SU-DHL-6 (cell line): ENCODE data around the gene STIMATE.

Experiments used
- H2AFZ ChIP-seq: fragments of 200-600 bp; sonication (generic); 2 replicates; pipeline ENCODE4 v1.6.1; 2014; ENCODE audit warnings: low read depth, mild to moderate bottlenecking, moderate library complexity, mixed read lengths, antibody characterized with exemption, low read length; ENCODE audit not compliant: severe bottlenecking
- H3F3A ChIP-seq: fragments of 200-600 bp; shearing (Covaris generic); 2 replicates; pipeline ENCODE4 v1.6.0; 2016; ENCODE audit warnings: antibody characterized with exemption, mild to moderate bottlenecking; ENCODE audit not compliant: insufficient read depth
- H3K27ac ChIP-seq: fragments of 200-600 bp; sonication (generic); 2 replicates; pipeline ENCODE4 v1.5.1; 2016; ENCODE audit warnings: low read depth, mild to moderate bottlenecking, low read length, moderate library complexity, mixed read lengths
- H3K27me3 ChIP-seq: fragments of 200-600 bp; sonication (generic), shearing (Covaris generic); 2 replicates; pipeline ENCODE4 v1.6.0; 2014; ENCODE audit warnings: mild to moderate bottlenecking, low read length
- H3K36me3 ChIP-seq: fragments of 200-600 bp; sonication (generic); 2 replicates; pipeline ENCODE4 v1.6.1; 2014; ENCODE audit warnings: mild to moderate bottlenecking, low read length, mixed read lengths
- H3K4me2 ChIP-seq: fragments of 300-600, 200-600 bp; shearing (Covaris generic), sonication (generic); 2 replicates; pipeline ENCODE4 v1.6.0; 2014; ENCODE audit warnings: low read length, low read depth, mild to moderate bottlenecking; ENCODE audit not compliant: poor library complexity, severe bottlenecking
- H3K4me3 ChIP-seq: fragments of 200-600 bp; sonication (generic); 2 replicates; pipeline ENCODE4 v1.5.1; 2014; ENCODE audit warnings: antibody characterized with exemption, low read length, mild to moderate bottlenecking, mixed read lengths; ENCODE audit not compliant: insufficient read depth, poor library complexity, severe bottlenecking
- H3K79me2 ChIP-seq: fragments of 200-600 bp; sonication (generic); 2 replicates; pipeline ENCODE4 v1.6.1; 2014; ENCODE audit warnings: mild to moderate bottlenecking, low read length, moderate library complexity; ENCODE audit not compliant: insufficient read depth
- H3K9ac ChIP-seq: fragments of 200-600 bp; sonication (generic); 2 replicates; pipeline ENCODE4 v1.7.0; 2014; ENCODE audit warnings: mild to moderate bottlenecking, low read length
- H3K9me2 ChIP-seq: fragments of 200-600 bp; sonication (generic); replicated peaks from 2 replicates; pipeline ENCODE4 v1.6.1; 2014; ENCODE audit warnings: low read length; ENCODE audit not compliant: insufficient read depth
- H3K9me3 ChIP-seq: fragments of 200-600 bp; sonication (generic); 2 replicates; pipeline ENCODE4 v1.6.1; 2014; ENCODE audit warnings: low read length, mixed read lengths; ENCODE audit not compliant: insufficient read depth
- H4K20me1 ChIP-seq: fragments of 200-600 bp; sonication (generic); 2 replicates; pipeline ENCODE4 v1.6.1; 2014; ENCODE audit warnings: low read depth, mild to moderate bottlenecking, antibody characterized with exemption, low read length, moderate library complexity, mixed read lengths
- CTCF ChIP-seq: fragments of 200-600 bp; sonication (generic); IDR thresholded peaks from one replicate; pipeline ENCODE4 v1.5.1; 2017; ENCODE audit warnings: antibody characterized with exemption, mild to moderate bottlenecking, low read length, moderate library complexity; ENCODE audit not compliant: insufficient read depth, poor library complexity, severe bottlenecking
- EZH2phosphoT487 ChIP-seq: fragments of 200-600 bp; sonication (generic), shearing (Covaris generic); conservative IDR thresholded peaks from 2 replicates; pipeline ENCODE4 v1.6.1; 2018; ENCODE audit warnings: mild to moderate bottlenecking, antibody characterized with exemption, low read length, moderate library complexity, mixed read lengths

STIMATE gene

GRCh38 chr3:52889901-52890300 lies 7.4 kb downstream of the STIMATE start:
- H3K4me3 ChIP-seq, result no peak overlapping the region
- no peak overlapping the region for H3K27ac ChIP-seq
- no peaks in the 10 kb centered on the region for H3K27me3 ChIP-seq
- H3K36me3 ChIP-seq, result no peaks in the 10 kb centered on the region
- H2AFZ ChIP-seq, result no peak overlapping the region
- H3K4me2 ChIP-seq, result no peak overlapping the region
- no peaks in the 10 kb centered on the region; the same call in 1 of the 2 replicates for H3K9me3 ChIP-seq
- no peaks in the 10 kb centered on the region for H3K79me2 ChIP-seq
- no peak overlapping the region for H3K9ac ChIP-seq
- H4K20me1 ChIP-seq, result no peaks in the 10 kb centered on the region
- H3F3A ChIP-seq, result no peaks in the 10 kb centered on the region
- no peak for TF ChIP-seq CTCF
- no peak for TF ChIP-seq EZH2phosphoT487
- no peaks in the 10 kb centered on the region for H3K9me2 ChIP-seq

DNA sequence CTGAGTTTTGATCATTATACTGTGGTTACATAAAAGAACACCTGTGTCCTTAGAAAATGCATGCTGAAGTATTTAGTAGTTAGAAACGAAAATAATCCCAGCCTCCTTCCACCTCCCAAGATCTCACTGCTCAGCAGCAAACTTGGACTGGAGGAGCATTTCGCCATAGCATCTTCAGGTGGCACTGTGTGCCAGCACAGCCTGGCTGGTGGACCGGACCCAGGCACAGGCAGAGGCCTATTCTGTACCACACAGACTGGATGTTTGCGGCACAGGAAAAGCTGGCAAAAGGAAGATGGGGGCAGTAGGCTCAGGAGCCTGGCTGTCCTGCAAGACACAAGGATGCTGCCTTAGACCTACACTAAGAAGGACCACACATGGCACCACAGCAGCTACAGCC lies 10.2 kb downstream of the STIMATE start:
- no peak overlapping the region for H3K9ac ChIP-seq
- H2AFZ ChIP-seq, result no peak overlapping the region
- no peaks in the 10 kb centered on the region for H3K79me2 ChIP-seq
- no peak overlapping the region for H3K27ac ChIP-seq
- no peaks in the 10 kb centered on the region for H3K27me3 ChIP-seq
- H3K9me2 ChIP-seq, result no peaks in the 10 kb centered on the region
- H4K20me1 ChIP-seq, result 0 out of 2 replicates have a peak, but pooled peaks cover 4% of the 10 kb centered on the region
- H3K4me3 ChIP-seq, result no peak overlapping the region
- H3K36me3 ChIP-seq, result no peaks in the 10 kb centered on the region
- TF ChIP-seq CTCF (no peak), EZH2phosphoT487 (no peak)
- H3K9me3 ChIP-seq, result no peaks in the 10 kb centered on the region; the same call in 1 of the 2 replicates
- H3K4me2 ChIP-seq, result no peak overlapping the region
- H3F3A ChIP-seq, result no peaks in the 10 kb centered on the region

GRCh38 chr3:52886049-52886730 lies 11.2 kb downstream of the STIMATE start:
- Histone ChIP-seq H3K9ac (no peak overlapping the region), H3K9me3 (no peaks in the 10 kb centered on the region; the same call in 1 of the 2 replicates), H3K4me3 (no peak overlapping the region), H3K27ac (no peak overlapping the region), H3F3A (no peaks in the 10 kb centered on the region), H3K36me3 (no peaks in the 10 kb centered on the region), H3K4me2 (no peak overlapping the region), H2AFZ (no peak overlapping the region), H3K27me3 (no peaks in the 10 kb centered on the region), H3K9me2 (no peaks in the 10 kb centered on the region), H3K79me2 (no peaks in the 10 kb centered on the region), H4K20me1 (0 out of 2 replicates have a peak, but pooled peaks cover 4% of the 10 kb centered on the region)
- TF ChIP-seq CTCF (no peak), EZH2phosphoT487 (no peak)
